SK-N-SH (cell line): ENCODE data around the gene RP9. TPM values are rescaled to one million over a fixed set of nuclear protein-coding genes. Genes with fewer than 3 reads are reported as not detected.
A peak's percentile ranks its signal among the peaks of the same experiment; 100 is the strongest.

Experiments used
- CTCF ChIA-PET: fragments of 300-600, 350-600 bp; formaldehyde crosslinking; extraction: SDS; loops from one replicate; lab custom pipeline; 2021; lab: Yijun Ruan, JAX
- POLR2A ChIA-PET: fragments of 350-600 bp; sonication (Branson Sonifier 250); formaldehyde crosslinking; extraction: SDS; loops from one replicate; lab custom pipeline; 2020; ENCODE audit warnings: antibody characterized with exemption, inconsistent platforms; lab: Yijun Ruan, JAX
- DNase-seq: peaks from one replicate; pipeline ENCODE4 v3.0.0; 2012
- H2AFZ ChIP-seq: fragments of 200-600 bp; sonication (generic); 2 replicates; pipeline ENCODE4 v1.8.1; 2016; ENCODE audit warnings: antibody characterized with exemption, mild to moderate bottlenecking, low read depth
- H3F3A ChIP-seq: fragments of 200-600 bp; sonication (generic); replicated peaks from 2 replicates; pipeline ENCODE3; 2016; ENCODE audit warnings: antibody characterized with exemption, mild to moderate bottlenecking; ENCODE audit not compliant: insufficient read depth
- H3K27ac ChIP-seq, 2 experiments: fragments of 200-500 bp in 1 of 2; fragments of 200-600 bp in 1 of 2; sonication (Bioruptor generic) in 1 of 2; sonication (generic), shearing (Covaris generic) in 1 of 2; 2 replicates each; pipeline versions ENCODE4 v1.5.1 to v1.6.1; 2014 to 2016; ENCODE audit warnings: low read depth in 2 of 2, inconsistent platforms in 1 of 2, low read length in 1 of 2, mild to moderate bottlenecking in 1 of 2, mixed read lengths in 1 of 2
- H3K27me3 ChIP-seq: fragments of 200-600 bp; sonication (generic), shearing (Covaris generic); 2 replicates; pipeline ENCODE4 v1.6.1; 2016; ENCODE audit warnings: mixed run types; ENCODE audit not compliant: insufficient read depth
- H3K36me3 ChIP-seq, 2 experiments: fragments of 200-500 bp in 1 of 2; fragments of 200-600 bp in 1 of 2; sonication (Bioruptor generic) in 1 of 2; sonication (generic) in 1 of 2; replicated peaks in 1 of 2; 2 replicates each; pipeline versions ENCODE3 to v1.5.1; 2014 to 2016; ENCODE audit warnings: low read length in 1 of 2, mild to moderate bottlenecking in 1 of 2; ENCODE audit not compliant: insufficient read depth in 2 of 2, control insufficient read depth in 1 of 2
- H3K4me1 ChIP-seq, 2 experiments: fragments of 200-500 bp in 1 of 2; fragments of 200-600 bp in 1 of 2; sonication (Bioruptor generic) in 1 of 2; sonication (generic), shearing (Covaris generic) in 1 of 2; 2 replicates each; pipeline versions ENCODE4 v1.5.1 to v1.6.1; 2014 to 2016; ENCODE audit warnings: low read depth in 1 of 2, low read length in 1 of 2, mixed run types in 1 of 2; ENCODE audit not compliant: insufficient read depth in 2 of 2, control insufficient read depth in 1 of 2
- H3K4me2 ChIP-seq: fragments of 200-600 bp; sonication (generic), shearing (Covaris generic); 2 replicates; pipeline ENCODE4 v1.6.1; 2017; ENCODE audit warnings: mixed run types
- H3K4me3 ChIP-seq, 2 experiments: fragments of 200-500 bp in 1 of 2; fragments of 200-600 bp in 1 of 2; sonication (Bioruptor generic) in 1 of 2; sonication (generic), shearing (Covaris generic) in 1 of 2; 2 replicates each; pipeline versions ENCODE4 v1.5.1 to v1.8.1; 2014 to 2016; ENCODE audit warnings: low read depth in 2 of 2, inconsistent platforms in 1 of 2, low read length in 1 of 2, mild to moderate bottlenecking in 1 of 2, mixed read lengths in 1 of 2, moderate library complexity in 1 of 2
- H3K79me2 ChIP-seq: fragments of 200-600 bp; sonication (generic); 2 replicates; pipeline ENCODE4 v1.8.1; 2017; ENCODE audit warnings: mild to moderate bottlenecking; ENCODE audit not compliant: insufficient read depth
- H3K9ac ChIP-seq: fragments of 200-600 bp; sonication (generic); 2 replicates; pipeline ENCODE4 v1.6.1; 2017; ENCODE audit warnings: mixed run types
- H3K9me2 ChIP-seq: fragments of 200-600 bp; sonication (generic); 2 replicates; pipeline ENCODE4 v1.6.1; 2017; ENCODE audit warnings: mixed run types
- H3K9me3 ChIP-seq: fragments of 200-600 bp; sonication (generic); 2 replicates; pipeline ENCODE4 v1.6.1; 2017; ENCODE audit warnings: mixed run types, mild to moderate bottlenecking, moderate library complexity
- H4K20me1 ChIP-seq: fragments of 200-600 bp; sonication (generic); 2 replicates; pipeline ENCODE4 v1.6.1; 2017; ENCODE audit warnings: mild to moderate bottlenecking, mixed run types; ENCODE audit not compliant: insufficient read depth
- ELF1 ChIP-seq: IDR thresholded peaks from 2 replicates; pipeline ENCODE4 v1.4.0; 2012
- FOXJ3 ChIP-seq: sonication (generic); formaldehyde crosslinking; IDR thresholded peaks from 2 replicates; pipeline ENCODE4 v1.5.1; 2020; ENCODE audit warnings: mild to moderate bottlenecking, missing genetic modification reagents
- GATA2 ChIP-seq: sonication (generic); formaldehyde crosslinking; IDR thresholded peaks from 2 replicates; pipeline ENCODE4 v1.5.0; 2020; ENCODE audit warnings: mild to moderate bottlenecking, missing genetic modification reagents
- JUND ChIP-seq: IDR thresholded peaks from 2 replicates; pipeline ENCODE4 v1.4.0; 2012
- RAD21 ChIP-seq: IDR thresholded peaks from 2 replicates; pipeline ENCODE4 v1.6.1; 2012; ENCODE audit warnings: mild to moderate bottlenecking, low read length
- SMC3 ChIP-seq: IDR thresholded peaks from 2 replicates; pipeline ENCODE4 v1.6.1; 2012; ENCODE audit warnings: low read depth, low read length, improper control_type of control experiment
- TCF12 ChIP-seq: IDR thresholded peaks from 2 replicates; pipeline ENCODE4 v1.4.0; 2012
- TEAD4 ChIP-seq: IDR thresholded peaks from 2 replicates; pipeline ENCODE4 v1.4.0; 2012; ENCODE audit warnings: mild to moderate bottlenecking, borderline replicate concordance; ENCODE audit not compliant: insufficient read depth
- WGBS: methylation state at CpG from one replicate; pipeline ENCODE4 v1.1.6; 2017; ENCODE audit warnings: low lambda C conversion rate; 5-methylcytosine and 5-hydroxymethylcytosine counted together
- polyA plus RNA-seq, 3 experiments: library from polyadenylated mRNA; depleted of rRNA; stranded (reverse); fragments of >200 nt; gene quantifications; 2 replicates each; pipeline ENCODE4 v1.2.3, GENCODE V29; 2012
- TF ChIP-seq, protein P1 (sequence below): IDR thresholded peaks from 2 replicates; pipeline ENCODE4; 2012
- TF ChIP-seq, protein P2 (sequence below): IDR thresholded peaks from 2 replicates; pipeline ENCODE4 v1.4.0; 2012; ENCODE audit warnings: low read depth, borderline replicate concordance
- TF ChIP-seq, protein P3 (sequence below): IDR thresholded peaks from 2 replicates; pipeline ENCODE4 v1.6.1; 2012; ENCODE audit warnings: mild to moderate bottlenecking, low read depth, low read length, moderate library complexity
- TF ChIP-seq, protein P4 (sequence below): fragments of 150-350 bp; IDR thresholded peaks from 2 replicates; pipeline ENCODE4 v1.6.1; 2017; ENCODE audit warnings: antibody characterized with exemption, low read length, low read depth, borderline replicate concordance

The RP9 gene
- polyA plus RNA-seq, 1 of the 3 experiments (the other 2 are of a cell fraction): 31.6 TPM

DNA sequence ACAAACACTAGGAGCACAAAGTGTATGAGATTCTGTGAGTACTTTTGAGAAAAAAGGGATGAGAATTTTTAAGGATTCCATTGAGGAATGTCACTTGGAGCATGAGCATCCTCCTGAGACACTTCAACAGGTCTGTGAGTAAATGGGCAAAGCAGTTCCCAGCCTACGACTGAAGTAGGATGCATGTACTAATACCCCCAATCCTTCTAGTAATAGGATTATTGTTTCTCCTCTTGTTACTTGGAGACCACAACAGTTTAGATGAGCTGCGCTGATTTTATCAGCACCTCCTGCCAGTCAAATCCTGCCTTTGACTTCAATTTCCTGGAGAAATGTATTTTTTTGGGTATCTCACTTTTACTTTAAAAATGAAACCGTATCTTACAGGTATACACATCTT is 21.0 kb upstream of the RP9 start:
- no peak for TF ChIP-seq SMC3
- TF ChIP-seq, protein P1, sequence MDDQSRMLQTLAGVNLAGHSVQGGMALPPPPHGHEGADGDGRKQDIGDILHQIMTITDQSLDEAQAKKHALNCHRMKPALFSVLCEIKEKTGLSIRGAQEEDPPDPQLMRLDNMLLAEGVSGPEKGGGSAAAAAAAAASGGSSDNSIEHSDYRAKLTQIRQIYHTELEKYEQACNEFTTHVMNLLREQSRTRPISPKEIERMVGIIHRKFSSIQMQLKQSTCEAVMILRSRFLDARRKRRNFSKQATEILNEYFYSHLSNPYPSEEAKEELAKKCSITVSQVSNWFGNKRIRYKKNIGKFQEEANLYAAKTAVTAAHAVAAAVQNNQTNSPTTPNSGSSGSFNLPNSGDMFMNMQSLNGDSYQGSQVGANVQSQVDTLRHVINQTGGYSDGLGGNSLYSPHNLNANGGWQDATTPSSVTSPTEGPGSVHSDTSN: peak; percentile 26; the same call in 1 of the 2 replicates
- TF ChIP-seq, protein P2, sequence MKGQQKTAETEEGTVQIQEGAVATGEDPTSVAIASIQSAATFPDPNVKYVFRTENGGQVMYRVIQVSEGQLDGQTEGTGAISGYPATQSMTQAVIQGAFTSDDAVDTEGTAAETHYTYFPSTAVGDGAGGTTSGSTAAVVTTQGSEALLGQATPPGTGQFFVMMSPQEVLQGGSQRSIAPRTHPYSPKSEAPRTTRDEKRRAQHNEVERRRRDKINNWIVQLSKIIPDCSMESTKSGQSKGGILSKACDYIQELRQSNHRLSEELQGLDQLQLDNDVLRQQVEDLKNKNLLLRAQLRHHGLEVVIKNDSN: no peak
- no peak for TF ChIP-seq JUND
- TF ChIP-seq TEAD4: no peak
- TF ChIP-seq, protein P3, sequence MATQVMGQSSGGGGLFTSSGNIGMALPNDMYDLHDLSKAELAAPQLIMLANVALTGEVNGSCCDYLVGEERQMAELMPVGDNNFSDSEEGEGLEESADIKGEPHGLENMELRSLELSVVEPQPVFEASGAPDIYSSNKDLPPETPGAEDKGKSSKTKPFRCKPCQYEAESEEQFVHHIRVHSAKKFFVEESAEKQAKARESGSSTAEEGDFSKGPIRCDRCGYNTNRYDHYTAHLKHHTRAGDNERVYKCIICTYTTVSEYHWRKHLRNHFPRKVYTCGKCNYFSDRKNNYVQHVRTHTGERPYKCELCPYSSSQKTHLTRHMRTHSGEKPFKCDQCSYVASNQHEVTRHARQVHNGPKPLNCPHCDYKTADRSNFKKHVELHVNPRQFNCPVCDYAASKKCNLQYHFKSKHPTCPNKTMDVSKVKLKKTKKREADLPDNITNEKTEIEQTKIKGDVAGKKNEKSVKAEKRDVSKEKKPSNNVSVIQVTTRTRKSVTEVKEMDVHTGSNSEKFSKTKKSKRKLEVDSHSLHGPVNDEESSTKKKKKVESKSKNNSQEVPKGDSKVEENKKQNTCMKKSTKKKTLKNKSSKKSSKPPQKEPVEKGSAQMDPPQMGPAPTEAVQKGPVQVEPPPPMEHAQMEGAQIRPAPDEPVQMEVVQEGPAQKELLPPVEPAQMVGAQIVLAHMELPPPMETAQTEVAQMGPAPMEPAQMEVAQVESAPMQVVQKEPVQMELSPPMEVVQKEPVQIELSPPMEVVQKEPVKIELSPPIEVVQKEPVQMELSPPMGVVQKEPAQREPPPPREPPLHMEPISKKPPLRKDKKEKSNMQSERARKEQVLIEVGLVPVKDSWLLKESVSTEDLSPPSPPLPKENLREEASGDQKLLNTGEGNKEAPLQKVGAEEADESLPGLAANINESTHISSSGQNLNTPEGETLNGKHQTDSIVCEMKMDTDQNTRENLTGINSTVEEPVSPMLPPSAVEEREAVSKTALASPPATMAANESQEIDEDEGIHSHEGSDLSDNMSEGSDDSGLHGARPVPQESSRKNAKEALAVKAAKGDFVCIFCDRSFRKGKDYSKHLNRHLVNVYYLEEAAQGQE: no peak
- Histone ChIP-seq H3K4me2 (peak overlapping the region; percentile 71), H3K36me3 (no peaks in the 10 kb centered on the region), H3K27me3 (no peaks in the 10 kb centered on the region), H3K9ac (peak overlapping the region; percentile 78), H3K79me2 (peaks cover 11% of the 10 kb centered on the region), H3K4me1 (peaks cover 4 to 13% of the 10 kb centered on the region in 2 experiments; a peak in 2 of 4 replicates), H3K27ac (peak overlapping the region; percentile 71 to 93; a peak in 2 of 4 replicates), H3K9me3 (no peaks in the 10 kb centered on the region), H3K4me3 (peak overlapping the region; percentile 78 to 91), H4K20me1 (no peaks in the 10 kb centered on the region), H3F3A (peaks cover 5% of the 10 kb centered on the region), H3K9me2 (no peaks in the 10 kb centered on the region), H2AFZ (peak overlapping the region; percentile 100)
- CTCF ChIA-PET: interaction anchor here (1.2 to 11.0 kb wide), 3 partner anchors 8 to 23 kb away, joined by 3 to 95 read pairs (median 3); partner anchors contain the start of gene RP9
- 13% methylated on average over 3 of the region's 3 CpGs for WGBS
- DNase-seq: peak; percentile 47
- POLR2A ChIA-PET: no interaction called here

DNA sequence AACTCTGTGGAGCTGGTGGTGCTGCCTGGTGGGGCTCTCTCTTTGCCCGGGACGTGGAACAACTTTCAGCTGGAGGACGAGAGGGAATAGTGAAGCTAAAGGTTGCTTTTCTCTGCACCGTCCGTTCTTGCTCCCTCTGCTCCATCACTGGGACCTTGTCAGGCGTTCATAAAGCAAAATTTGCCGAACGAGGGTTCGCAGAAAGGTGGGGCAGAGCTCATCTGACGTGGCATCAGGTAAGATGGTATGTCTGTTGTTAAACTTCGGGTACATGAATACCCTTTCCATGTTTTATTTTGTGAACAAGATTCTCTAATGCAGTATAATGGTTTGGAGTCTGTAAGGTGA is 20.6 kb upstream of the RP9 start:
- no peaks in the 10 kb centered on the region for H4K20me1 ChIP-seq
- WGBS: 0% methylated on average over 11 of the region's 11 CpGs
- no peaks in the 10 kb centered on the region for H3K27me3 ChIP-seq
- H3K4me3 ChIP-seq: peak overlapping the region; percentile 78 to 91
- peak overlapping the region; percentile 71 for H3K4me2 ChIP-seq
- TF ChIP-seq ELF1 (no peak), TCF12 (no peak), FOXJ3 (no peak), GATA2 (CRISPR knock-in tag) (no peak), RAD21 (no peak)
- TF ChIP-seq, protein P4, sequence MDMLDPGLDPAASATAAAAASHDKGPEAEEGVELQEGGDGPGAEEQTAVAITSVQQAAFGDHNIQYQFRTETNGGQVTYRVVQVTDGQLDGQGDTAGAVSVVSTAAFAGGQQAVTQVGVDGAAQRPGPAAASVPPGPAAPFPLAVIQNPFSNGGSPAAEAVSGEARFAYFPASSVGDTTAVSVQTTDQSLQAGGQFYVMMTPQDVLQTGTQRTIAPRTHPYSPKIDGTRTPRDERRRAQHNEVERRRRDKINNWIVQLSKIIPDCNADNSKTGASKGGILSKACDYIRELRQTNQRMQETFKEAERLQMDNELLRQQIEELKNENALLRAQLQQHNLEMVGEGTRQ: no peak
- DNase-seq: no peak
- peak overlapping the region; percentile 71 to 93 for H3K27ac ChIP-seq
- no peaks in the 10 kb centered on the region for H3K9me2 ChIP-seq
- peak overlapping the region; percentile 78 for H3K9ac ChIP-seq
- H3K4me1 ChIP-seq: peaks cover 4 to 13% of the 10 kb centered on the region in 2 experiments; a peak in 2 of 4 replicates
- POLR2A ChIA-PET: no interaction called here
- peaks cover 11% of the 10 kb centered on the region for H3K79me2 ChIP-seq
- H3K9me3 ChIP-seq: no peaks in the 10 kb centered on the region
- CTCF ChIA-PET: interaction anchor here (0.6 to 11.0 kb wide), 5 partner anchors 9 to 335 kb away, joined by 3 to 95 read pairs (median 3); partner anchors contain the start of gene RP9
- H3K36me3 ChIP-seq: no peaks in the 10 kb centered on the region
- H2AFZ ChIP-seq: peak overlapping the region; percentile 100
- H3F3A ChIP-seq: peaks cover 5% of the 10 kb centered on the region
